Epithelial cell of proximal tubule (primary cell): Measurements from ENCODE around the gene TAF7L. TPM values are rescaled to one million over a fixed set of nuclear protein-coding genes. Genes with fewer than 3 reads are reported as not detected.

Experiments used
- DNase-seq: peaks from one replicate; pipeline ENCODE4 v3.0.0-alpha.2; 2011; ENCODE audit warnings: low read depth
- H3K4me3 ChIP-seq: 2 replicates; pipeline ENCODE4 v1.5.1; 2011; ENCODE audit warnings: low read depth, mild to moderate bottlenecking, low read length
- total RNA-seq: library from RNA; depleted of rRNA; stranded (reverse); fragments of >200 nt; gene quantifications from 2 replicates; pipeline ENCODE4 v1.2.3, GENCODE V29; 2015
- TF ChIP-seq, protein P1 (sequence below): conservative IDR thresholded peaks from 2 replicates; pipeline ENCODE4 v1.5.1; 2012; ENCODE audit warnings: low read depth, mild to moderate bottlenecking, low read length

TAF7L gene
- total RNA-seq, 1 donor from 2014 or later: 1.3 TPM

DNA sequence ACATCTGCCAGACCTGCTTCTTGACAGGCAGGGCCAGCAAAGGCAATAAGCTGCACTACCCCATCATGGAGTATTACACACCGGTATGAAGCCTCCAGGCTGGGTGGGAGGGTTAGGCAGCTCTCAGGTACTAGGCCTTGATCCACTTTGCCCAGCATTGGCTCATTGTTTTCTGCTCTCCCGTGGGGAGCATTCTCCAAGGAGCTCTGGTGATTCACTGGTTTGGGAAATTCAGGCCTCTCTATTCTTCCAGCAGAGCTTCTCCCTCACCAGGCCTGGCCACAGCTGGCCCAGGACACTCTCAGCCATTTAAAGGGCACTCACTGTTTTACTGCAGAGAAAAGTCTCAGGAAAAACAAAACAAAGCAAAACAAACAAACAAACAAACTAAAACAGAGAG lies 38.5 kb downstream of the TAF7L start:
- TF ChIP-seq, protein P1, sequence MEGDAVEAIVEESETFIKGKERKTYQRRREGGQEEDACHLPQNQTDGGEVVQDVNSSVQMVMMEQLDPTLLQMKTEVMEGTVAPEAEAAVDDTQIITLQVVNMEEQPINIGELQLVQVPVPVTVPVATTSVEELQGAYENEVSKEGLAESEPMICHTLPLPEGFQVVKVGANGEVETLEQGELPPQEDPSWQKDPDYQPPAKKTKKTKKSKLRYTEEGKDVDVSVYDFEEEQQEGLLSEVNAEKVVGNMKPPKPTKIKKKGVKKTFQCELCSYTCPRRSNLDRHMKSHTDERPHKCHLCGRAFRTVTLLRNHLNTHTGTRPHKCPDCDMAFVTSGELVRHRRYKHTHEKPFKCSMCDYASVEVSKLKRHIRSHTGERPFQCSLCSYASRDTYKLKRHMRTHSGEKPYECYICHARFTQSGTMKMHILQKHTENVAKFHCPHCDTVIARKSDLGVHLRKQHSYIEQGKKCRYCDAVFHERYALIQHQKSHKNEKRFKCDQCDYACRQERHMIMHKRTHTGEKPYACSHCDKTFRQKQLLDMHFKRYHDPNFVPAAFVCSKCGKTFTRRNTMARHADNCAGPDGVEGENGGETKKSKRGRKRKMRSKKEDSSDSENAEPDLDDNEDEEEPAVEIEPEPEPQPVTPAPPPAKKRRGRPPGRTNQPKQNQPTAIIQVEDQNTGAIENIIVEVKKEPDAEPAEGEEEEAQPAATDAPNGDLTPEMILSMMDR: no peak
- DNase-seq: no peak
- no peak overlapping the region for H3K4me3 ChIP-seq

DNA sequence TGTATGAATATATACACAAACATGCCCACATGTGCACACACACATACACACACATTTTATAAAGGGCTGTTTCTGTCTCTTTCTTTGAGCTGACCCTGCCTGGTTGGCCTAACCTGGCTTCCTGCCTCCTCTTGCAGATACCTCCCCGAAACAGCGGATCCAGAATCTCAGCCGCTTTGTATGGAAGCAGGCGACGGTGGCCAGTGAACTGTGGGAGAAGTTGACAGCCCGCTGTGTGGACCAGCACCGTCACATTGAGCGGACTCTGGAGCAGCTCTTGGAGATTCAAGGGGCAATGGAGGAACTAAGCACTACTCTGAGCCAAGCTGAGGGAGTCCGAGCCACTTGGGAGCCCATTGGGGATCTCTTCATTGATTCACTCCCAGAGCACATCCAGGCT lies 49.6 kb downstream of the TAF7L start:
- no peak for DNase-seq
- TF ChIP-seq, protein P1: no peak
- no peak overlapping the region for H3K4me3 ChIP-seq

DNA sequence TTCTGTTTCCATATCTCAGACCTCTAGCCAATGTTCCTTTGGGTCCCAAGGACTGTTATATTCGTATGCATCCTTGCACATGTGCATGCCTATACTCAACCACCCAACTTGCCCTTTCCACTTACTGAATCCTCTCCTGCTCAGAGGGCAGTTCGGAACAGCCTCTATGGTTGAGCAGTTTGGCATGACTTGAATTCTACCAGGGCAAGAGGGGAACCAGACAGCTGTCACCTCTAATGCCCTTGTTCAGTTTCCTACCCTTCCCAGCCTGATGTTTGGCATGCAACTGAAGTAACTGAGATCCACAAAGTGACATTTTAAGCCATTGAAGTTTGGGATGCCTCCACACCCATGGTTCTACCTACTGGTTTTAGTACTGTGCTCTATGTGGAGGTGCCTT lies 54.1 kb downstream of the TAF7L start:
- no peak for DNase-seq
- TF ChIP-seq, protein P1: no peak

DNA sequence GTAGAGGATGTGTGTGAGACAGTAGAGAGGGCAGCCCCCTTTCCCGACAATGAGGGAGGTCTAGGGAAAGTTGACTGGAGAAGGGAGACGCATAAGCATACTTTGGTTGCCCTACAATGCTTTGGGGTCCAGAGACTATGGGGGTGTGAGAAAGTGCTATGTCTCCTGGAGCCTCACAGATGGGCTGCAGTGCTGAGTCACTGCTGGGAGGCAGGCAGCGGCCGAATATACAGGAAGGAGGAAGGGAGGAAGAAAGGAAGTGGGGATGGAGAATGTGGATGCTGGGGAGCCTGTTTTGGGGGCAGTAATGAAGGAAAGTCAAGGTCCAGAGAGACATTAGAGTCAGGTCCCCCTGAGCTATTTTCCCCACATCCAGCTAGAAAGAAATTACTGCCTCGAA lies 58.8 kb downstream of the TAF7L start:
- TF ChIP-seq, protein P1: no peak
- DNase-seq: no peak

More for the DNA sequence above, 54.1 kb downstream of the TAF7L start:
- H3K4me3 ChIP-seq: no peak overlapping the region

DNA sequence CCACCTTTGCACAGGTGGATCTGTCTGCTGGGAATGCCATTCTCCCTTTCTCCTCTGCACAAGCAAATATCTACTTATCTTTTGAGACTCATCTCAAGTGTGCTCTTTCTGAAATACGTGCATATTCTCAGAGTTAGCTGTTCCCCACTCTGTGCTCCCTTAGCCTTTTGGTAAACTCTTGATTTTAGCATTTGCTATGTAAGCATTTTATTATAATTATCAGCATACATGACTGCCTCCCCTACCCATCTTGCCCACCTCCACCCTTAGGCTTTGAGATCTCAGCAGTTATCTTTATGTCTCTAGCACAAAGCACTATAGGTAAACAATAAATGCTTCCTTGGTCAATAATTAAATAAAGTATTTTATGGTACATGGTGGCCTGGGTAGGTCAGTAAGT lies 60.1 kb downstream of the TAF7L start:
- no peak overlapping the region for H3K4me3 ChIP-seq
- DNase-seq: no peak
- TF ChIP-seq, protein P1: no peak

More for the DNA sequence above, 58.8 kb downstream of the TAF7L start:
- no peak overlapping the region for H3K4me3 ChIP-seq

DNA sequence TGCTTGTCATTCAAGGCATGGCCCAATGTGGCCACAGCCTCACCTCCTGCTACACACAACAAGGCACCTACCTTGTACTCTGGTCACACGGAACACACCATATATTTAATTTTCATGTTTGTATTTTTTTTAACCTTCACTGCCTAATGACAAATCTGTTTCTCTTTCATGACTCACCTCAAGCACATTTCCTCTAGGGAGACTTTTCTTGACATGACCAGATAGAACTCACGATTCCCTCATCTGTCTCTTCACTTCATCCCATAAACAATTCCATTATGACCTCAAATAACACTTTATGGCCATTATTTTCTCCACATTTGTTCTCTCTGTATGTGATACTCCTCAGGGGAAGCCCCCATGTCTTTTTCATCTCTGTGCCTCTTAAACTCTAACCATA lies 60.5 kb downstream of the TAF7L start:
- TF ChIP-seq, protein P1: no peak
- DNase-seq: no peak

DNA sequence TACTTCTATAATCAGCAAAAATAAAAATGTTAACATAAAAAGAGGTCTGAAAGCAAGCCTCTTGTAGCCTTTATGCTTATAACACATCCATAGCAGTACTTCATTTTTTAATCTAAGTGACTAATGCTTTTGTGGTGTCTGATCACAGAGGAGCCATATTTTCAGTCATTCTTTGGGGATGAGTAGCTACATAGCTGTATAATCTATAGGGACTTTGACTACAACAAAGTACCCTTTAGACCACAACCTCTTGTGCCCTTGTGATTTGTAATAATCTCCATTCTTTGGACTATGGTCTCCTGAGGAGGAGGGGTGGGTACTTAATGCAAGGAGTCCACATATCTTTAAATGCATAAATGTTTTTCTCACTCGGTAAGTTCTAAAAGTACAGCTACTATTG lies 62.0 kb downstream of the TAF7L start:
- TF ChIP-seq, protein P1: no peak
- DNase-seq: no peak

More for the DNA sequence above, 60.5 kb downstream of the TAF7L start:
- H3K4me3 ChIP-seq: no peak overlapping the region

More for the DNA sequence above, 62.0 kb downstream of the TAF7L start:
- H3K4me3 ChIP-seq: no peak overlapping the region
